ENCODE measurements around the gene CDKAL1.

The CDKAL1 gene

DNA sequence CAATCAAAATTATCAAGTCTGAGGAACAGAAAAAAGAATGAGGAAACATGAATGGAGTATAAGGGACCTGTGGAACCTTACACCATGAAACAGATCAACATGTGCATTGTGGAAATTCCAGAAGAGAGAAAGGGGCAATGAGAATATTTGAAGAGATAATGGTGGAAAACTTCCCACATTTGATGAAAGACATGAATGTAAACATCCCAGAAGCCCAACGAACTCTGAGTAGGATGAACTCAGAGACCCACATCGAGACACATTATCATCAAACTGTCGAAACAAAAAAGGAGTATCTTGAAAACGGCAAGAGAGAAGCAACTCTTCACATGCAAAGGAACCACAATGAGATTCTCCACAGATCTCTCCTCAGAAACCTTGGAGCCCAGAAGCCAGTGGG is 371.1 kb downstream of the CDKAL1 start:
- no peak for ATAC-seq
- TF ChIP-seq ZFP30 (CRISPR knock-in tag; IDR thresholded peaks at IDR 0.05) = no peak
- TF ChIP-seq ESRRG (CRISPR knock-in tag; IDR thresholded peaks at IDR 0.05) = no peak
- no peak for TF ChIP-seq ISL1 (CRISPR knock-in tag; IDR thresholded peaks at IDR 0.05)
- TF ChIP-seq, protein P1, sequence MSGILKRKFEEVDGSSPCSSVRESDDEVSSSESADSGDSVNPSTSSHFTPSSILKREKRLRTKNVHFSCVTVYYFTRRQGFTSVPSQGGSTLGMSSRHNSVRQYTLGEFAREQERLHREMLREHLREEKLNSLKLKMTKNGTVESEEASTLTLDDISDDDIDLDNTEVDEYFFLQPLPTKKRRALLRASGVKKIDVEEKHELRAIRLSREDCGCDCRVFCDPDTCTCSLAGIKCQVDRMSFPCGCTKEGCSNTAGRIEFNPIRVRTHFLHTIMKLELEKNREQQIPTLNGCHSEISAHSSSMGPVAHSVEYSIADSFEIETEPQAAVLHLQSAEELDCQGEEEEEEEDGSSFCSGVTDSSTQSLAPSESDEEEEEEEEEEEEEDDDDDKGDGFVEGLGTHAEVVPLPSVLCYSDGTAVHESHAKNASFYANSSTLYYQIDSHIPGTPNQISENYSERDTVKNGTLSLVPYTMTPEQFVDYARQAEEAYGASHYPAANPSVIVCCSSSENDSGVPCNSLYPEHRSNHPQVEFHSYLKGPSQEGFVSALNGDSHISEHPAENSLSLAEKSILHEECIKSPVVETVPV (CRISPR knock-in tag; IDR thresholded peaks at IDR 0.05) = no peak
- TF ChIP-seq ZNF565 (CRISPR knock-in tag; conservative IDR thresholded peaks at IDR 0.05; ENCODE audit: low read depth) = no peak
- no peak for TF ChIP-seq ARNTL (CRISPR knock-in tag; IDR thresholded peaks at IDR 0.05; ENCODE audit: borderline replicate concordance, low read depth)
- TF ChIP-seq, protein P2, sequence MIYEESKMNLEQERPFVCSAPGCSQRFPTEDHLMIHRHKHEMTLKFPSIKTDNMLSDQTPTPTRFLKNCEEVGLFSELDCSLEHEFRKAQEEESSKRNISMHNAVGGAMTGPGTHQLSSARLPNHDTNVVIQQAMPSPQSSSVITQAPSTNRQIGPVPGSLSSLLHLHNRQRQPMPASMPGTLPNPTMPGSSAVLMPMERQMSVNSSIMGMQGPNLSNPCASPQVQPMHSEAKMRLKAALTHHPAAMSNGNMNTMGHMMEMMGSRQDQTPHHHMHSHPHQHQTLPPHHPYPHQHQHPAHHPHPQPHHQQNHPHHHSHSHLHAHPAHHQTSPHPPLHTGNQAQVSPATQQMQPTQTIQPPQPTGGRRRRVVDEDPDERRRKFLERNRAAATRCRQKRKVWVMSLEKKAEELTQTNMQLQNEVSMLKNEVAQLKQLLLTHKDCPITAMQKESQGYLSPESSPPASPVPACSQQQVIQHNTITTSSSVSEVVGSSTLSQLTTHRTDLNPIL (CRISPR knock-in tag; IDR thresholded peaks at IDR 0.05; ENCODE audit: low read depth) = no peak
- TF ChIP-seq PPARA (CRISPR knock-in tag; IDR thresholded peaks at IDR 0.05; ENCODE audit: borderline replicate concordance) = no peak
- no peak for TF ChIP-seq TCF4 (CRISPR knock-in tag; IDR thresholded peaks at IDR 0.05; ENCODE audit: borderline replicate concordance)

DNA sequence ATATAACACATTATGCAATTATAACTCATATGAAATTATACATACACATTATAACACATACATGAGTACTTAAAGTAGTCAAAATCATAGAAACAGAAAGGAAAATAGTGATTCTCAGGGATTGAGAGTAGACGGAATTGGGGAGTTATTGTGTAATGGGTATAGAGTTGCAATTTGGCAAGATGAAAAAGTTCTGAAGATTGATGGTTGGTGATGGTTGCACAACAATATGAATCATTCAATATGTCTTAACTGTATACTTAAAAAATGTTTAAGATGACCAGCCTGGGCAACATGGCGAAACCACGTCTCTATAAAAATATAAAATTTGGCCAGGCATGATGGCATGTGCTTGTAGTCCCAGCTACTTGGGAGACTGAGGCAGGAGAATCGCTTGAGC is 372.7 kb downstream of the CDKAL1 start:
- no peak for ATAC-seq
- TF ChIP-seq, protein P3, sequence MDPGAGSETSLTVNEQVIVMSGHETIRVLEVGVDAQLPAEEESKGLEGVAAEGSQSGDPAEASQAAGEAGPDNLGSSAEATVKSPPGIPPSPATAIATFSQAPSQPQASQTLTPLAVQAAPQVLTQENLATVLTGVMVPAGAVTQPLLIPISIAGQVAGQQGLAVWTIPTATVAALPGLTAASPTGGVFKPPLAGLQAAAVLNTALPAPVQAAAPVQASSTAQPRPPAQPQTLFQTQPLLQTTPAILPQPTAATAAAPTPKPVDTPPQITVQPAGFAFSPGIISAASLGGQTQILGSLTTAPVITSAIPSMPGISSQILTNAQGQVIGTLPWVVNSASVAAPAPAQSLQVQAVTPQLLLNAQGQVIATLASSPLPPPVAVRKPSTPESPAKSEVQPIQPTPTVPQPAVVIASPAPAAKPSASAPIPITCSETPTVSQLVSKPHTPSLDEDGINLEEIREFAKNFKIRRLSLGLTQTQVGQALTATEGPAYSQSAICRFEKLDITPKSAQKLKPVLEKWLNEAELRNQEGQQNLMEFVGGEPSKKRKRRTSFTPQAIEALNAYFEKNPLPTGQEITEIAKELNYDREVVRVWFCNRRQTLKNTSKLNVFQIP (CRISPR knock-in tag; IDR thresholded peaks at IDR 0.05; ENCODE audit: borderline replicate concordance, low read depth) = no peak
- TF ChIP-seq BACH2 (CRISPR knock-in tag; IDR thresholded peaks at IDR 0.05; ENCODE audit: borderline replicate concordance) (no peak), PPARA (CRISPR knock-in tag; IDR thresholded peaks at IDR 0.05; ENCODE audit: borderline replicate concordance) (no peak), ESRRG (CRISPR knock-in tag; IDR thresholded peaks at IDR 0.05) (no peak), TOX (CRISPR knock-in tag; IDR thresholded peaks at IDR 0.05; ENCODE audit: borderline replicate concordance) (no peak), ZFP3 (CRISPR knock-in tag; IDR thresholded peaks at IDR 0.05) (no peak), TCF4 (CRISPR knock-in tag; IDR thresholded peaks at IDR 0.05; ENCODE audit: borderline replicate concordance) (no peak), ZNF8 (CRISPR knock-in tag; IDR thresholded peaks at IDR 0.05) (no peak), CSDC2 (CRISPR knock-in tag; IDR thresholded peaks at IDR 0.05) (no peak), GLIS3 (CRISPR knock-in tag; IDR thresholded peaks at IDR 0.05) (no peak), SNAI2 (CRISPR knock-in tag; IDR thresholded peaks at IDR 0.05) (no peak), ZFP30 (CRISPR knock-in tag; IDR thresholded peaks at IDR 0.05) (no peak)
- TF ChIP-seq, protein P2 (CRISPR knock-in tag; IDR thresholded peaks at IDR 0.05; ENCODE audit: low read depth) = no peak
- TF ChIP-seq, protein P4, sequence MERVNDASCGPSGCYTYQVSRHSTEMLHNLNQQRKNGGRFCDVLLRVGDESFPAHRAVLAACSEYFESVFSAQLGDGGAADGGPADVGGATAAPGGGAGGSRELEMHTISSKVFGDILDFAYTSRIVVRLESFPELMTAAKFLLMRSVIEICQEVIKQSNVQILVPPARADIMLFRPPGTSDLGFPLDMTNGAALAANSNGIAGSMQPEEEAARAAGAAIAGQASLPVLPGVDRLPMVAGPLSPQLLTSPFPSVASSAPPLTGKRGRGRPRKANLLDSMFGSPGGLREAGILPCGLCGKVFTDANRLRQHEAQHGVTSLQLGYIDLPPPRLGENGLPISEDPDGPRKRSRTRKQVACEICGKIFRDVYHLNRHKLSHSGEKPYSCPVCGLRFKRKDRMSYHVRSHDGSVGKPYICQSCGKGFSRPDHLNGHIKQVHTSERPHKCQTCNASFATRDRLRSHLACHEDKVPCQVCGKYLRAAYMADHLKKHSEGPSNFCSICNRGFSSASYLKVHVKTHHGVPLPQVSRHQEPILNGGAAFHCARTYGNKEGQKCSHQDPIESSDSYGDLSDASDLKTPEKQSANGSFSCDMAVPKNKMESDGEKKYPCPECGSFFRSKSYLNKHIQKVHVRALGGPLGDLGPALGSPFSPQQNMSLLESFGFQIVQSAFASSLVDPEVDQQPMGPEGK (CRISPR knock-in tag; IDR thresholded peaks at IDR 0.05; ENCODE audit: borderline replicate concordance) = no peak
- TF ChIP-seq, protein P5, sequence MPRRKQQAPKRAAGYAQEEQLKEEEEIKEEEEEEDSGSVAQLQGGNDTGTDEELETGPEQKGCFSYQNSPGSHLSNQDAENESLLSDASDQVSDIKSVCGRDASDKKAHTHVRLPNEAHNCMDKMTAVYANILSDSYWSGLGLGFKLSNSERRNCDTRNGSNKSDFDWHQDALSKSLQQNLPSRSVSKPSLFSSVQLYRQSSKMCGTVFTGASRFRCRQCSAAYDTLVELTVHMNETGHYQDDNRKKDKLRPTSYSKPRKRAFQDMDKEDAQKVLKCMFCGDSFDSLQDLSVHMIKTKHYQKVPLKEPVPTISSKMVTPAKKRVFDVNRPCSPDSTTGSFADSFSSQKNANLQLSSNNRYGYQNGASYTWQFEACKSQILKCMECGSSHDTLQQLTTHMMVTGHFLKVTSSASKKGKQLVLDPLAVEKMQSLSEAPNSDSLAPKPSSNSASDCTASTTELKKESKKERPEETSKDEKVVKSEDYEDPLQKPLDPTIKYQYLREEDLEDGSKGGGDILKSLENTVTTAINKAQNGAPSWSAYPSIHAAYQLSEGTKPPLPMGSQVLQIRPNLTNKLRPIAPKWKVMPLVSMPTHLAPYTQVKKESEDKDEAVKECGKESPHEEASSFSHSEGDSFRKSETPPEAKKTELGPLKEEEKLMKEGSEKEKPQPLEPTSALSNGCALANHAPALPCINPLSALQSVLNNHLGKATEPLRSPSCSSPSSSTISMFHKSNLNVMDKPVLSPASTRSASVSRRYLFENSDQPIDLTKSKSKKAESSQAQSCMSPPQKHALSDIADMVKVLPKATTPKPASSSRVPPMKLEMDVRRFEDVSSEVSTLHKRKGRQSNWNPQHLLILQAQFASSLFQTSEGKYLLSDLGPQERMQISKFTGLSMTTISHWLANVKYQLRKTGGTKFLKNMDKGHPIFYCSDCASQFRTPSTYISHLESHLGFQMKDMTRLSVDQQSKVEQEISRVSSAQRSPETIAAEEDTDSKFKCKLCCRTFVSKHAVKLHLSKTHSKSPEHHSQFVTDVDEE (CRISPR knock-in tag; IDR thresholded peaks at IDR 0.05) = no peak
- TF ChIP-seq, protein P1 (CRISPR knock-in tag; IDR thresholded peaks at IDR 0.05) = no peak

Measured in SK-N-SH treated with all-trans-retinoic acid at 6 μM for 48 hours (cell line).